ENCODE measurements around the gene COL1A2.

The COL1A2 gene

DNA sequence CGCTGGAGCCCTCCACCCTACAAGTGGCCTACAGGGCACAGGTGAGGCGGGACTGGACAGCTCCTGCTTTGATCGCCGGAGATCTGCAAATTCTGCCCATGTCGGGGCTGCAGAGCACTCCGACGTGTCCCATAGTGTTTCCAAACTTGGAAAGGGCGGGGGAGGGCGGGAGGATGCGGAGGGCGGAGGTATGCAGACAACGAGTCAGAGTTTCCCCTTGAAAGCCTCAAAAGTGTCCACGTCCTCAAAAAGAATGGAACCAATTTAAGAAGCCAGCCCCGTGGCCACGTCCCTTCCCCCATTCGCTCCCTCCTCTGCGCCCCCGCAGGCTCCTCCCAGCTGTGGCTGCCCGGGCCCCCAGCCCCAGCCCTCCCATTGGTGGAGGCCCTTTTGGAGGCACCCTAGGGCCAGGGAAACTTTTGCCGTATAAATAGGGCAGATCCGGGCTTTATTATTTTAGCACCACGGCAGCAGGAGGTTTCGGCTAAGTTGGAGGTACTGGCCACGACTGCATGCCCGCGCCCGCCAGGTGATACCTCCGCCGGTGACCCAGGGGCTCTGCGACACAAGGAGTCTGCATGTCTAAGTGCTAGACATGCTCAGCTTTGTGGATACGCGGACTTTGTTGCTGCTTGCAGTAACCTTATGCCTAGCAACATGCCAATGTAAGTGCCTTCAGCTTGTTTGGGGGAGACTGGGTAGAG lies at the start of gene COL1A2:
Gene COL1A2 (plus strand): TSS at position 459 of the 704 bp plus-strand sequence. CDS start 137 bp downstream, at position 596.
- Histone ChIP-seq H3K36me3 (ENCODE audit: low read depth) (no peaks in the 10 kb centered on the region), H3K4me3 (ENCODE audit: severe bottlenecking) (no peak within 1 kb of the TSS), H3K9me3 (ENCODE audit: severe bottlenecking) (no peaks in the 10 kb centered on the region), H3K27me3 (ENCODE audit: insufficient read depth, poor library complexity, severe bottlenecking) (no peaks in the 10 kb centered on the region), H3K27ac (ENCODE audit: poor library complexity, severe bottlenecking) (no peak within 1 kb of the TSS), H3K4me1 (ENCODE audit: insufficient read depth, poor library complexity, severe bottlenecking) (no peaks in the 10 kb centered on the region)
- TF ChIP-seq, protein P1, sequence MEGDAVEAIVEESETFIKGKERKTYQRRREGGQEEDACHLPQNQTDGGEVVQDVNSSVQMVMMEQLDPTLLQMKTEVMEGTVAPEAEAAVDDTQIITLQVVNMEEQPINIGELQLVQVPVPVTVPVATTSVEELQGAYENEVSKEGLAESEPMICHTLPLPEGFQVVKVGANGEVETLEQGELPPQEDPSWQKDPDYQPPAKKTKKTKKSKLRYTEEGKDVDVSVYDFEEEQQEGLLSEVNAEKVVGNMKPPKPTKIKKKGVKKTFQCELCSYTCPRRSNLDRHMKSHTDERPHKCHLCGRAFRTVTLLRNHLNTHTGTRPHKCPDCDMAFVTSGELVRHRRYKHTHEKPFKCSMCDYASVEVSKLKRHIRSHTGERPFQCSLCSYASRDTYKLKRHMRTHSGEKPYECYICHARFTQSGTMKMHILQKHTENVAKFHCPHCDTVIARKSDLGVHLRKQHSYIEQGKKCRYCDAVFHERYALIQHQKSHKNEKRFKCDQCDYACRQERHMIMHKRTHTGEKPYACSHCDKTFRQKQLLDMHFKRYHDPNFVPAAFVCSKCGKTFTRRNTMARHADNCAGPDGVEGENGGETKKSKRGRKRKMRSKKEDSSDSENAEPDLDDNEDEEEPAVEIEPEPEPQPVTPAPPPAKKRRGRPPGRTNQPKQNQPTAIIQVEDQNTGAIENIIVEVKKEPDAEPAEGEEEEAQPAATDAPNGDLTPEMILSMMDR (IDR thresholded peaks at IDR 0.05; ENCODE audit: poor library complexity, severe bottlenecking), result no peak
- peak; percentile 51; the same call in 2 of the 3 replicates for ATAC-seq (ENCODE audit: low read depth)
- peak; percentile 53 for DNase-seq (ENCODE audit: low spot score)

DNA sequence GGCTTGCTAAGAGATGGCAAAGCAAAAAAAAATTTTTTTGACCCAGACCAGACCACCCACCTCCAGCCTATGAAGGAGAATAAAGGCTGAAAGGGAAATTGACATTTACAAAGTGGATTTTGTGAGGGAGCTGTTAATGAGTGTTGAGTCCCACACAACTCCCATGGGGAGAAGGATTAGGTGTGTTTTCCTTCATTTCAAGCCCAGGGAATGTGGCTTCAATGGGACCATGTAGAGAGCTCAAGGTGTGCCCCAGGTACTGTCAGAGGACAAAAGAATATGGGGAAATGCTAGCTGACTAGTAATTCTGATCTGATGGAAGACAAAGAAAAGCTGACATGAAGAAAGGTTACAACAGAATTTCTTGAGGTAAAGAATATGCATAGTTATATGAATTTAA lies 48.8 kb upstream of the COL1A2 start:
- Histone ChIP-seq H3K36me3 (ENCODE audit: low read depth) (no peaks in the 10 kb centered on the region), H3K4me3 (ENCODE audit: severe bottlenecking) (no peak overlapping the region), H3K4me1 (ENCODE audit: insufficient read depth, poor library complexity, severe bottlenecking) (peaks cover 17% of the 10 kb centered on the region), H3K9me3 (ENCODE audit: severe bottlenecking) (no peaks in the 10 kb centered on the region), H3K27me3 (ENCODE audit: insufficient read depth, poor library complexity, severe bottlenecking) (no peaks in the 10 kb centered on the region), H3K27ac (ENCODE audit: poor library complexity, severe bottlenecking) (no peak overlapping the region)
- DNase-seq (ENCODE audit: low spot score), result no peak
- no peak for ATAC-seq (ENCODE audit: low read depth)
- TF ChIP-seq, protein P1 (IDR thresholded peaks at IDR 0.05; ENCODE audit: poor library complexity, severe bottlenecking), result no peak

DNA sequence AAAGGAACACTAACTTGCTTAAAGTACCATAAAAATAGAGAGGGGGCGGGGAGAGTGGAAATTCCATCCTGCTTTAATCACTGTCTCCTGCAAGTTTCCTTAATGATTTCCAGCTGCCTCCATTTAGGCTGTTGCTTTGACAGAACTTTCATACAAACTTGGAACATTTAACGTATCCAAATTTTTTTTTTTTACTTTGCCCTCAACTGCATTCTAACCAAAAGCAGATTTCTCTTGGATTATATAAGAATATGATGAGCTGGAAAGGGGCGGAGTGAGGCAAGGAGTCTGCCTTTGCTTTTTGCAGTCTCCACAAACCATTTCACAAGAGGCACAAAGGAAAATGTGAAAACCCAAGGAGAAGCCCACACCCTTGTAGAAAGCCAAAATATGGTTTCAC lies 46.6 kb upstream of the COL1A2 start:
- Histone ChIP-seq H3K27ac (ENCODE audit: poor library complexity, severe bottlenecking) (peak overlapping the region; percentile 20), H3K9me3 (ENCODE audit: severe bottlenecking) (no peaks in the 10 kb centered on the region), H3K4me1 (ENCODE audit: insufficient read depth, poor library complexity, severe bottlenecking) (peaks cover 17% of the 10 kb centered on the region), H3K4me3 (ENCODE audit: severe bottlenecking) (no peak overlapping the region), H3K36me3 (ENCODE audit: low read depth) (no peaks in the 10 kb centered on the region), H3K27me3 (ENCODE audit: insufficient read depth, poor library complexity, severe bottlenecking) (no peaks in the 10 kb centered on the region)
- DNase-seq (ENCODE audit: low spot score) (no peak), ATAC-seq (ENCODE audit: low read depth) (no peak)
- TF ChIP-seq, protein P1 (IDR thresholded peaks at IDR 0.05; ENCODE audit: poor library complexity, severe bottlenecking), result no peak

DNA sequence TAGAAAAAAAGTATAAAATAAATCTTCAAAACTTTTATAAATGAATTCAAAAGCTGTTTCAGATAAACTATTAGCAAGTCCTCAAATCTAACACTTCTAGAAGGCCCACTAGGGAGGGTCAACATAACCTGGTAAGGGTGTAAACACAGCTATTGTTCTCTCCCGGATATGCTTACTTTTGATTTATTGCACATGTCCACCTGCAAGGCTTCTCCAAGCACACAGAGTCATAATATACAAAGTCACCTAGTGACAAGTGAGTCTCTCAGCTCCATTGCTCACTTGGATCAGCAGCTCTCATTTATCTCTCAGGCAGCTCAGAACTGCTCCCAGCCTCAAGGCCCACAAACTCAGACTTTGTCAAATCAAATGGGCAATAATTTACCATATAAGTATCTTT lies 44.0 kb upstream of the COL1A2 start:
- no peak overlapping the region for H3K27ac ChIP-seq (ENCODE audit: poor library complexity, severe bottlenecking)
- no peak for DNase-seq (ENCODE audit: low spot score)

More for the DNA sequence above, 44.0 kb upstream of the COL1A2 start:
- Histone ChIP-seq H3K27me3 (ENCODE audit: insufficient read depth, poor library complexity, severe bottlenecking) (no peaks in the 10 kb centered on the region), H3K4me3 (ENCODE audit: severe bottlenecking) (no peak overlapping the region), H3K4me1 (ENCODE audit: insufficient read depth, poor library complexity, severe bottlenecking) (peaks cover 3% of the 10 kb centered on the region), H3K9me3 (ENCODE audit: severe bottlenecking) (no peaks in the 10 kb centered on the region), H3K36me3 (ENCODE audit: low read depth) (no peaks in the 10 kb centered on the region)
- no peak for ATAC-seq (ENCODE audit: low read depth)
- TF ChIP-seq, protein P1 (IDR thresholded peaks at IDR 0.05; ENCODE audit: poor library complexity, severe bottlenecking), result no peak
